Breast epithelium (tissue), 3 donors: Measurements from ENCODE around the gene LPP.

Experiments used
- POLR2A ChIP-seq: fragments of 450-650 bp; IDR thresholded peaks from one replicate; pipeline ENCODE4 v1.6.1; 2016; ENCODE audit warnings: antibody characterized with exemption, mild to moderate bottlenecking, moderate library complexity
- POLR2AphosphoS5 ChIP-seq, 3 donors: sonication (generic); formaldehyde crosslinking; IDR thresholded peaks; one replicate each; pipeline ENCODE4 v1.6.1; 2017; ENCODE audit warnings: antibody characterized with exemption in 3 of 3
- TF ChIP-seq, protein P1 (sequence below), 3 donors: fragments of 450-650 bp; IDR thresholded peaks; one replicate each; pipeline ENCODE4 v1.5.1; 2016 to 2017; ENCODE audit warnings: antibody characterized with exemption in 3 of 3, mild to moderate bottlenecking in 3 of 3, moderate library complexity in 3 of 3

DNA sequence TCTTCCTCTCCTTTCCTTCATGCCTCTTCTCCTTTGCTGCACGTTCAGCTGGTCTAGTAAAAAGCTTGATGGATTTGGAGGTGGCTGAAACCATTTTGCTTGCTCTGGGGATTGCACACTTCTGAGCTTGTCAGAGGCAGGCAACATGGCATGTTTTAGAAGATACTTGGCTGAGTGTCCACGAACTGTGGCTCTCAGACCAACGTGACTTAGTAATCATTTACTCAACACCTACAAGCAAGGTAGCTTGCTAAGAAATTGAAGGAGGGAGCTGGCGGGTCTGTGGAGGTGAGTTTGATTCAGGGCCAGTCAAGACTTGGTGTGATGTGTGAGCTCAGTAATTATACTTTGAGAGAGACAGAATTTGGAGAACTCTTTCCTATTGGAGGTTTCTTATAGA lies 196.0 kb downstream of the LPP start:
- no peak for TF ChIP-seq POLR2A
- no peak for TF ChIP-seq POLR2AphosphoS5 (IDR thresholded peaks at IDR 0.05)
- TF ChIP-seq, protein P1, sequence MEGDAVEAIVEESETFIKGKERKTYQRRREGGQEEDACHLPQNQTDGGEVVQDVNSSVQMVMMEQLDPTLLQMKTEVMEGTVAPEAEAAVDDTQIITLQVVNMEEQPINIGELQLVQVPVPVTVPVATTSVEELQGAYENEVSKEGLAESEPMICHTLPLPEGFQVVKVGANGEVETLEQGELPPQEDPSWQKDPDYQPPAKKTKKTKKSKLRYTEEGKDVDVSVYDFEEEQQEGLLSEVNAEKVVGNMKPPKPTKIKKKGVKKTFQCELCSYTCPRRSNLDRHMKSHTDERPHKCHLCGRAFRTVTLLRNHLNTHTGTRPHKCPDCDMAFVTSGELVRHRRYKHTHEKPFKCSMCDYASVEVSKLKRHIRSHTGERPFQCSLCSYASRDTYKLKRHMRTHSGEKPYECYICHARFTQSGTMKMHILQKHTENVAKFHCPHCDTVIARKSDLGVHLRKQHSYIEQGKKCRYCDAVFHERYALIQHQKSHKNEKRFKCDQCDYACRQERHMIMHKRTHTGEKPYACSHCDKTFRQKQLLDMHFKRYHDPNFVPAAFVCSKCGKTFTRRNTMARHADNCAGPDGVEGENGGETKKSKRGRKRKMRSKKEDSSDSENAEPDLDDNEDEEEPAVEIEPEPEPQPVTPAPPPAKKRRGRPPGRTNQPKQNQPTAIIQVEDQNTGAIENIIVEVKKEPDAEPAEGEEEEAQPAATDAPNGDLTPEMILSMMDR (IDR thresholded peaks at IDR 0.05), result no peak
